K562 (cell line): ENCODE results near the gene DISC1. TPM values are rescaled to one million over a fixed set of nuclear protein-coding genes. Genes with fewer than 3 reads are reported as not detected.

Experiments
- ATAC-seq: fragments of 200-7000 bp; cut with Tn5 transposase; 3 replicates; pipeline ENCODE4 v1.9.1; 2020; ENCODE audit warnings: moderate library complexity
- BruUV-seq: library from RNA; stranded (reverse); fragments of 400-500 nt; replicated peaks from 2 replicates; lab custom pipeline; 2021; lab: Mats Ljungman, UMichigan
- CTCF ChIA-PET: fragments of 300-600 bp; formaldehyde crosslinking; extraction: SDS; loops from one replicate; lab custom pipeline; 2021; ENCODE audit warnings: low intra/inter-chr PET ratio; lab: Yijun Ruan, JAX
- POLR2A ChIA-PET: fragments of 300-600, 350-650 bp; sonication (Branson Sonifier 250); formaldehyde crosslinking; extraction: SDS; loops from one replicate; lab custom pipeline; 2021; ENCODE audit warnings: antibody characterized with exemption, inconsistent platforms; lab: Yijun Ruan, JAX
- DNase-seq, 4 experiments: peaks; one replicate each; pipeline versions ENCODE4 v3.0.0 to v3.0.0-alpha.2; 2011 to 2018; ENCODE audit warnings: low spot score in 3 of 4, mixed read lengths in 3 of 4; ENCODE audit errors: extremely low read depth in 1 of 4
- FAIRE-seq: peaks from 2 replicates; lab custom pipeline; 2011; peaks lifted over from hg19 to GRCh38; lab: Jason Lieb, UNC
- H2AFZ ChIP-seq: 2 replicates; pipeline ENCODE4 v1.6.0; 2011; ENCODE audit warnings: low read depth, low read length, control low read depth, inconsistent platforms
- H3K27ac ChIP-seq: fragments of 200-600 bp; 3 replicates; pipeline ENCODE4 v1.8.0; 2011; ENCODE audit warnings: low read depth, mild to moderate bottlenecking, control low read depth, inconsistent platforms, low read length, moderate library complexity, mixed read lengths; ENCODE audit errors: extremely low read depth
- H3K27me3 ChIP-seq, 2 experiments: fragments of 300-600 bp in 1 of 2; 2 replicates in 1 of 2; 3 replicates in 1 of 2; pipeline versions ENCODE4 v1.6.0 to v1.8.0; 2011; ENCODE audit warnings: inconsistent platforms in 2 of 2, low read length in 2 of 2, mild to moderate bottlenecking in 1 of 2, mixed read lengths in 1 of 2, moderate library complexity in 1 of 2; ENCODE audit not compliant: control insufficient read depth in 2 of 2, insufficient read depth in 2 of 2
- H3K36me3 ChIP-seq: fragments of 300-600 bp; 3 replicates; pipeline ENCODE4 v1.8.0; 2011; ENCODE audit warnings: mild to moderate bottlenecking, low read length, inconsistent platforms; ENCODE audit not compliant: control insufficient read depth, insufficient read depth
- H3K4me1 ChIP-seq, 2 experiments: fragments of 200-600 bp in 1 of 2; replicated peaks in 1 of 2; 2 replicates in 1 of 2; 3 replicates in 1 of 2; pipeline versions ENCODE4 v1.5.1 to v1.8.0; 2011; ENCODE audit warnings: inconsistent platforms in 2 of 2, low read length in 2 of 2, mild to moderate bottlenecking in 1 of 2, mixed read lengths in 1 of 2, moderate library complexity in 1 of 2; ENCODE audit not compliant: control insufficient read depth in 2 of 2, insufficient read depth in 2 of 2
- H3K4me2 ChIP-seq: 2 replicates; pipeline ENCODE4 v1.6.1; 2011; ENCODE audit warnings: low read length, control low read depth, inconsistent platforms, mixed read lengths; ENCODE audit not compliant: insufficient read depth
- H3K4me3 ChIP-seq: fragments of 200-600 bp; sonication (generic), shearing (Covaris generic); 2 replicates; pipeline ENCODE4 v1.5.1; 2016; ENCODE audit warnings: control low read depth, inconsistent platforms
- H3K79me2 ChIP-seq: fragments of 200-600 bp; 3 replicates; pipeline ENCODE4 v1.8.0; 2011; ENCODE audit warnings: low read length, inconsistent platforms; ENCODE audit not compliant: control insufficient read depth, insufficient read depth
- H3K9ac ChIP-seq, 2 experiments: 2 replicates each; pipeline versions ENCODE4 v1.6.0 to v1.6.1; 2011; ENCODE audit warnings: low read depth in 2 of 2, low read length in 2 of 2, control low read depth in 1 of 2, inconsistent platforms in 1 of 2, mild to moderate bottlenecking in 1 of 2, mixed read lengths in 1 of 2; ENCODE audit not compliant: insufficient read depth in 1 of 2
- H3K9me1 ChIP-seq: one replicate; pipeline ENCODE4 v1.6.0; 2011; ENCODE audit warnings: inconsistent platforms, mild to moderate bottlenecking, low read length, moderate library complexity; ENCODE audit not compliant: control insufficient read depth, insufficient read depth
- H3K9me3 ChIP-seq: replicated peaks from 2 replicates; pipeline ENCODE4 v1.5.1; 2011; ENCODE audit warnings: low read depth, low read length, inconsistent platforms; ENCODE audit not compliant: control insufficient read depth, insufficient read depth
- H4K20me1 ChIP-seq: replicated peaks from 2 replicates; pipeline ENCODE4 v1.6.1; 2011; ENCODE audit warnings: low read length, inconsistent platforms, mixed read lengths; ENCODE audit not compliant: control insufficient read depth, insufficient read depth
- CCAR2 ChIP-seq: fragments of 200-400 bp; formaldehyde crosslinking; IDR thresholded peaks from 2 replicates; pipeline ENCODE4 v1.6.1; 2017; ENCODE audit warnings: mild to moderate bottlenecking, low read depth, low read length
- DEAF1 ChIP-seq: fragments of 450-650 bp; formaldehyde crosslinking; IDR thresholded peaks from 2 replicates; pipeline ENCODE4 v1.4.0; 2020; ENCODE audit warnings: mild to moderate bottlenecking, moderate library complexity
- IRF2 ChIP-seq: sonication (generic); formaldehyde crosslinking; IDR thresholded peaks from 2 replicates; pipeline ENCODE4 v1.8.1; 2022; ENCODE audit warnings: mild to moderate bottlenecking, missing genetic modification reagents
- JUN ChIP-seq, 2 experiments: sonication (generic) in 1 of 2; formaldehyde crosslinking in 1 of 2; IDR thresholded peaks; 2 replicates each; pipeline versions ENCODE4 v1.6.1 to v1.8.0; 2012 to 2022; ENCODE audit warnings: borderline replicate concordance in 2 of 2, mild to moderate bottlenecking in 2 of 2, improper control_type of control experiment in 1 of 2, low read depth in 1 of 2, low read length in 1 of 2, missing genetic modification reagents in 1 of 2
- MEIS2 ChIP-seq: fragments of 450-650 bp; IDR thresholded peaks from 2 replicates; pipeline ENCODE4 v1.6.1; 2014; ENCODE audit warnings: mild to moderate bottlenecking; ENCODE audit not compliant: partially characterized antibody
- MYNN ChIP-seq, 2 experiments: sonication (generic); formaldehyde crosslinking in 1 of 2; IDR thresholded peaks; 2 replicates each; pipeline versions ENCODE4 v1.5.0 to v1.6.1; 2016 to 2020; ENCODE audit warnings: antibody characterized with exemption in 1 of 2, missing genetic modification reagents in 1 of 2
- POLR2AphosphoS2 ChIP-seq: IDR thresholded peaks from 2 replicates; pipeline ENCODE4 v1.6.1; 2012; ENCODE audit warnings: low read length, improper control_type of control experiment
- SIRT6 ChIP-seq: IDR thresholded peaks from one replicate; pipeline ENCODE4 v1.6.1; 2012; ENCODE audit warnings: low read depth, mild to moderate bottlenecking, control low read depth, inconsistent platforms, low read length, moderate library complexity
- SIX5 ChIP-seq, 2 experiments: IDR thresholded peaks; 2 replicates each; pipeline ENCODE4 v1.6.1; 2011; ENCODE audit warnings: low read length in 2 of 2, borderline replicate concordance in 1 of 2, low read depth in 1 of 2, mild to moderate bottlenecking in 1 of 2, moderate library complexity in 1 of 2; ENCODE audit not compliant: insufficient read depth in 1 of 2
- SRSF9 ChIP-seq: fragments of 200-400 bp; formaldehyde crosslinking; IDR thresholded peaks from 2 replicates; pipeline ENCODE4 v1.6.1; 2017; ENCODE audit warnings: low read depth, low read length, borderline replicate concordance
- STAT5B ChIP-seq: fragments of 250-450 bp; sonication (Bioruptor Pico); IDR thresholded peaks from 2 replicates; pipeline ENCODE4 v1.8.0; 2021; ENCODE audit warnings: mild to moderate bottlenecking, inconsistent platforms
- WGBS: fragments of 100-300 bp; shearing (Covaris generic); methylation state at CpG from one replicate; pipeline ENCODE4 v1.1.6; 2016; ENCODE audit warnings: low coverage, mixed read lengths; ENCODE audit not compliant: insufficient coverage; ENCODE audit errors: missing lambda C conversion rate; 5-methylcytosine and 5-hydroxymethylcytosine counted together
- in situ Hi-C: fragments of 300-500 bp; cut with MboI; formaldehyde crosslinking; loops from 4 replicates; pipeline ENCODE4 v1.15.0; 2018; ENCODE audit warnings: inconsistent platforms, mixed read lengths
- intact Hi-C: fragments of 100-400 bp; cut with micrococcal nuclease; formaldehyde crosslinking; loops from 2 replicates; pipeline ENCODE4 v1.14.2; 2022
- polyA plus RNA-seq, 8 experiments: library from polyadenylated mRNA; depleted of rRNA in 4 of 8; stranded (reverse) in 5 of 8; unstranded in 3 of 8; fragments of >200 nt; fragmentation: Nextera tagmentation in 2 of 8; fragmentation: Illumina TruSeq in 1 of 8; extraction: Ambion mirVana in 2 of 8; extraction: Trizol in 1 of 8; gene quantifications; 2 replicates each; pipeline versions ENCODE4 v1.2.1 to v1.2.3, GENCODE V29; 2011 to 2014; ENCODE audit warnings: inconsistent platforms in 1 of 8, missing spikeins in 1 of 8
- total RNA-seq, 7 experiments: library from RNA; depleted of rRNA in 6 of 7; stranded (reverse); fragments of >200 nt in 6 of 7; fragmentation: Illumina TruSeq in 2 of 7; extraction: Trizol in 2 of 7; gene quantifications; 2 replicates each; pipeline versions ENCODE4 v1.2.1 to v1.2.3, GENCODE V29; 2011 to 2021; ENCODE audit warnings: low replicate concordance in 1 of 7
- TF ChIP-seq, protein P1 (sequence below): fragments of 450-650 bp; IDR thresholded peaks from 2 replicates; pipeline ENCODE4 v1.6.1; 2016; ENCODE audit warnings: low read depth

Gene DISC1
- total and polyA plus RNA-seq, 9 of the 15 experiments (the other 6 are each of a cell fraction or from before 2014, with no cell fraction given) = 0.01 to 0.11 (median 0.08) TPM; not detected in 1

GRCh38 chr1:231871878-231872277, 245.3 kb downstream of the DISC1 start:
- CTCF ChIA-PET = no interaction called here
- Histone ChIP-seq H3K36me3 (no peaks in the 10 kb centered on the region), H2AFZ (no peak overlapping the region), H3K27me3 (no peaks in the 10 kb centered on the region), H3K79me2 (no peaks in the 10 kb centered on the region), H3K9me1 (no peaks in the 10 kb centered on the region), H3K27ac (no peak overlapping the region), H3K4me3 (no peak overlapping the region), H3K9me3 (no peaks in the 10 kb centered on the region), H3K4me1 (no peaks in the 10 kb centered on the region), H3K4me2 (no peak overlapping the region), H4K20me1 (no peaks in the 10 kb centered on the region), H3K9ac (no peak overlapping the region)
- ATAC-seq = no peak
- no peak for DNase-seq
- in situ Hi-C loops (no loop called here), intact Hi-C loops (no loop called here)
- no TSS peak for BruUV-seq
- FAIRE-seq = no peak
- WGBS = under 1% methylated on average over 5 of the region's 5 CpGs
- POLR2A ChIA-PET = no interaction called here
- TF ChIP-seq STAT5B (CRISPR knock-in tag) = no peak
- TF ChIP-seq SRSF9 = no peak
- no peak for TF ChIP-seq IRF2 (CRISPR knock-in tag)
- TF ChIP-seq MEIS2 = no peak
- TF ChIP-seq, protein P1, sequence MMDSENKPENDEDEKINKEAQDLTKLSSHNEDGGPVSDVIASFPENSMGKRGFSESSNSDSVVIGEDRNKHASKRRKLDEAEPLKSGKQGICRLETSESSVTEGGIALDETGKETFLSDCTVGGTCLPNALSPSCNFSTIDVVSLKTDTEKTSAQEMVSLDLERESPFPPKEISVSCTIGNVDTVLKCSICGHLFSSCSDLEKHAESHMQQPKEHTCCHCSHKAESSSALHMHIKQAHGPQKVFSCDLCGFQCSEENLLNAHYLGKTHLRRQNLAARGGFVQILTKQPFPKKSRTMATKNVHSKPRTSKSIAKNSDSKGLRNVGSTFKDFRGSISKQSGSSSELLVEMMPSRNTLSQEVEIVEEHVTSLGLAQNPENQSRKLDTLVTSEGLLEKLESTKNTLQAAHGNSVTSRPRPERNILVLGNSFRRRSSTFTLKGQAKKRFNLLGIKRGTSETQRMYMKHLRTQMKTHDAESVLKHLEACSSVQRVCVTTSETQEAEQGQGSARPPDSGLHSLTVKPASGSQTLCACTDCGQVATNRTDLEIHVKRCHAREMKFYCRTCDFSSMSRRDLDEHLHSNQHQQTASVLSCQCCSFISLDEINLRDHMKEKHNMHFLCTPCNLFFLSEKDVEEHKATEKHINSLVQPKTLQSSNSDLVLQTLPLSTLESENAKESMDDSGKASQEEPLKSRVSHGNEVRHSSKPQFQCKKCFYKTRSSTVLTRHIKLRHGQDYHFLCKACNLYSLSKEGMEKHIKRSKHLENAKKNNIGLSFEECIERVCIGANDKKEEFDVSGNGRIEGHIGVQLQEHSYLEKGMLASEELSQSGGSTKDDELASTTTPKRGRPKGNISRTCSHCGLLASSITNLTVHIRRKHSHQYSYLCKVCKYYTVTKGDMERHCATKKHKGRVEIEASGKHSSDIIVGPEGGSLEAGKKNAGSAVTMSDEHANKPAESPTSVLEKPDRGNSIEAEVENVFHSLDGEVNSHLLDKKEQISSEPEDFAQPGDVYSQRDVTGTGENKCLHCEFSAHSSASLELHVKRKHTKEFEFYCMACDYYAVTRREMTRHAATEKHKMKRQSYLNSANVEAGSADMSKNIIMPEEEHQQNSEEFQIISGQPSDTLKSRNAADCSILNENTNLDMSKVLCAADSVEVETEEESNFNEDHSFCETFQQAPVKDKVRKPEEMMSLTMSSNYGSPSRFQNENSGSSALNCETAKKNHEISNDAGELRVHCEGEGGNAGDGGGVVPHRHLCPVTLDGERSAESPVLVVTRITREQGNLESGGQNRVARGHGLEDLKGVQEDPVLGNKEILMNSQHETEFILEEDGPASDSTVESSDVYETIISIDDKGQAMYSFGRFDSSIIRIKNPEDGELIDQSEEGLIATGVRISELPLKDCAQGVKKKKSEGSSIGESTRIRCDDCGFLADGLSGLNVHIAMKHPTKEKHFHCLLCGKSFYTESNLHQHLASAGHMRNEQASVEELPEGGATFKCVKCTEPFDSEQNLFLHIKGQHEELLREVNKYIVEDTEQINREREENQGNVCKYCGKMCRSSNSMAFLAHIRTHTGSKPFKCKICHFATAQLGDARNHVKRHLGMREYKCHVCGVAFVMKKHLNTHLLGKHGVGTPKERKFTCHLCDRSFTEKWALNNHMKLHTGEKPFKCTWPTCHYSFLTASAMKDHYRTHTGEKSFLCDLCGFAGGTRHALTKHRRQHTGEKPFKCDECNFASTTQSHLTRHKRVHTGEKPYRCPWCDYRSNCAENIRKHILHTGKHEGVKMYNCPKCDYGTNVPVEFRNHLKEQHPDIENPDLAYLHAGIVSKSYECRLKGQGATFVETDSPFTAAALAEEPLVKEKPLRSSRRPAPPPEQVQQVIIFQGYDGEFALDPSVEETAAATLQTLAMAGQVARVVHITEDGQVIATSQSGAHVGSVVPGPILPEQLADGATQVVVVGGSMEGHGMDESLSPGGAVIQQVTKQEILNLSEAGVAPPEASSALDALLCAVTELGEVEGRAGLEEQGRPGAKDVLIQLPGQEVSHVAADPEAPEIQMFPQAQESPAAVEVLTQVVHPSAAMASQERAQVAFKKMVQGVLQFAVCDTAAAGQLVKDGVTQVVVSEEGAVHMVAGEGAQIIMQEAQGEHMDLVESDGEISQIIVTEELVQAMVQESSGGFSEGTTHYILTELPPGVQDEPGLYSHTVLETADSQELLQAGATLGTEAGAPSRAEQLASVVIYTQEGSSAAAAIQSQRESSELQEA = no peak
- TF ChIP-seq JUN (IDR thresholded peaks at IDR 0.05; ENCODE audit: borderline replicate concordance, low read depth, low read length) = no peak
- TF ChIP-seq JUN (CRISPR knock-in tag; IDR thresholded peaks at IDR 0.05; ENCODE audit: borderline replicate concordance) = no peak
- no peak for TF ChIP-seq SIRT6
- no peak for TF ChIP-seq SIX5 (IDR thresholded peaks at IDR 0.05; ENCODE audit: borderline replicate concordance in 1 of 2, insufficient read depth in 1 of 2, low read depth in 1 of 2, low read length in 2 of 2)
- no peak for TF ChIP-seq DEAF1 (CRISPR knock-in tag)
- TF ChIP-seq CCAR2 = no peak
- TF ChIP-seq MYNN (IDR thresholded peaks at IDR 0.05) = no peak
- TF ChIP-seq MYNN (CRISPR knock-in tag; IDR thresholded peaks at IDR 0.05) = no peak
- no peak for TF ChIP-seq POLR2AphosphoS2
